Smooth muscle cell of the coronary artery (primary cell): ENCODE results near the gene LRP1. TPM values are rescaled to one million over a fixed set of nuclear protein-coding genes. Genes with fewer than 3 reads are reported as not detected.

Experiments used
- total RNA-seq: library from RNA; depleted of rRNA; stranded (reverse); fragments of >200 nt; gene quantifications from 2 replicates; pipeline ENCODE4 v1.2.3, GENCODE V29; 2014; ENCODE audit warnings: low replicate concordance

LRP1 gene
- 245 and 1,121 TPM in 2 replicates for total RNA-seq

GRCh38 chr12:57127726-57128518, at the start of gene LRP1:
Gene LRP1 (plus strand): TSS chr12:57128483. CDS start chr12:57128965, 482 bp downstream.

GRCh38 chr12:57078519-57079404, 49.5 kb upstream of the LRP1 start, which contains the start of gene NEMP1:
Gene NEMP1 (minus strand): TSS chr12:57078791. CDS start chr12:57078745, 46 bp downstream.

GRCh38 chr12:57088354-57089270, 39.7 kb upstream of the LRP1 start, which contains the start of gene NAB2:
Gene NAB2 (plus strand): TSS chr12:57089114. CDS start chr12:57089272, 158 bp downstream.

GRCh38 chr12:57111031-57111734, 17.1 kb upstream of the LRP1 start, which contains the start of gene STAT6:
Gene STAT6 (minus strand): TSS chr12:57111362. CDS start chr12:57108278, 3,084 bp downstream.

GRCh38 chr12:57146961-57147944, 19.0 kb downstream of the LRP1 start, which contains the start of gene LRP1-AS:
Gene LRP1-AS (minus strand): TSS chr12:57147619.

GRCh38 chr12:57216014-57216911, 88.0 kb downstream of the LRP1 start, which contains the start of gene NXPH4:
Gene NXPH4 (plus strand): TSS chr12:57216794. CDS start chr12:57216970, 176 bp downstream.

GRCh38 chr12:57229634-57230380, 101.5 kb downstream of the LRP1 start, which contains the start of gene SHMT2:
Gene SHMT2 (plus strand): TSS chr12:57229711. CDS start chr12:57229779, 68 bp downstream.

GRCh38 chr12:57250956-57251355, 122.7 kb downstream of the LRP1 start, which contains the start of gene STAC3:
Gene STAC3 (minus strand): TSS chr12:57251187. CDS start chr12:57249636, 1,551 bp downstream.

Other genes starting within 250 kb of the LRP1 start
- not detected in 2 replicates for gene SDR9C7, start 194.1 kb upstream of the LRP1 start, total RNA-seq
- gene RDH16, start 170.9 kb upstream of the LRP1 start, total RNA-seq: under 0.01 and 0.08 TPM in 2 replicates
- 2.6 and 3.7 TPM in 2 replicates for gene ZBTB39, start 121.9 kb upstream of the LRP1 start, total RNA-seq
- not detected in 2 replicates for gene TAC3, start 112.0 kb upstream of the LRP1 start, total RNA-seq
- 0.12 and 0.30 TPM in 2 replicates for gene MYO1A, start 78.4 kb upstream of the LRP1 start, total RNA-seq
- 3.5 and 4.4 TPM in 2 replicates for gene NEMP1, start 49.7 kb upstream of the LRP1 start, total RNA-seq
- 31.4 and 48.7 TPM in 2 replicates for gene NAB2, start 39.4 kb upstream of the LRP1 start, total RNA-seq
- gene STAT6, start 17.1 kb upstream of the LRP1 start, total RNA-seq: 52.4 and 101 TPM in 2 replicates
- gene LRP1-AS, start 19.1 kb downstream of the LRP1 start, total RNA-seq: not detected in 2 replicates
- gene NXPH4, start 88.3 kb downstream of the LRP1 start, total RNA-seq: 0.59 and 3.8 TPM in 2 replicates
- 206 and 354 TPM in 2 replicates for gene SHMT2, start 101.2 kb downstream of the LRP1 start, total RNA-seq
- gene STAC3, start 122.7 kb downstream of the LRP1 start, total RNA-seq: 0.08 and 0.23 TPM in 2 replicates